PC-9 (cell line): ENCODE data around the gene MED13L. TPM values are rescaled to one million over a fixed set of nuclear protein-coding genes. Genes with fewer than 3 reads are reported as not detected.

Source experiments
- BruUV-seq: library from RNA; stranded (reverse); fragments of 400-500 nt; replicated peaks from 2 replicates; lab custom pipeline; 2021; lab: Mats Ljungman, UMichigan
- CTCF ChIA-PET: fragments of 300-600 bp; sonication (Branson Sonifier 250); formaldehyde crosslinking; loops from one replicate; lab custom pipeline; 2022; ENCODE audit warnings: antibody characterized with exemption; lab: Charles Lee
- POLR2A ChIA-PET: fragments of 300-600 bp; sonication (Branson Sonifier 250); formaldehyde crosslinking; loops from one replicate; lab custom pipeline; 2022; ENCODE audit warnings: antibody characterized with exemption; ENCODE audit not compliant: unreplicated experiment; lab: Charles Lee
- DNase-seq, 2 experiments: peaks; one replicate each; pipeline versions ENCODE4 v3.0.0 to v3.0.0-alpha.2; 2015 to 2022; ENCODE audit warnings: mixed read lengths in 1 of 2
- H2AFZ ChIP-seq: fragments of 200-600 bp; sonication (generic); 2 replicates; pipeline ENCODE4 v1.8.1; 2017; ENCODE audit warnings: antibody characterized with exemption
- H3F3A ChIP-seq: fragments of 200-600 bp; sonication (generic); 2 replicates; pipeline ENCODE4 v1.8.1; 2017; ENCODE audit warnings: antibody characterized with exemption, mild to moderate bottlenecking, low read depth; ENCODE audit not compliant: insufficient read depth
- H3K27ac ChIP-seq: fragments of 200-600 bp; sonication (generic); 2 replicates; pipeline ENCODE4 v1.6.1; 2016; ENCODE audit warnings: mixed run types
- H3K27me3 ChIP-seq: fragments of 200-600 bp; sonication (generic); 2 replicates; pipeline ENCODE4 v1.6.1; 2016; ENCODE audit warnings: low read depth, mixed run types; ENCODE audit not compliant: insufficient read depth
- H3K36me3 ChIP-seq: fragments of 200-600 bp; sonication (generic); 2 replicates; pipeline ENCODE4 v1.6.1; 2016; ENCODE audit warnings: low read depth, mixed run types
- H3K4me1 ChIP-seq: fragments of 200-600 bp; sonication (generic); replicated peaks from 2 replicates; pipeline ENCODE4 v1.6.1; 2016; ENCODE audit warnings: mixed run types; ENCODE audit not compliant: insufficient read depth
- H3K4me2 ChIP-seq: fragments of 200-600 bp; sonication (generic); 2 replicates; pipeline ENCODE4 v1.6.1; 2017; ENCODE audit warnings: mixed run types
- H3K4me3 ChIP-seq: fragments of 200-600 bp; sonication (generic); 2 replicates; pipeline ENCODE4 v1.6.1; 2016; ENCODE audit warnings: mixed run types
- H3K79me2 ChIP-seq: fragments of 200-600 bp; sonication (generic); 2 replicates; pipeline ENCODE4 v1.6.1; 2017; ENCODE audit warnings: low read depth, mixed run types
- H3K9me2 ChIP-seq: fragments of 200-600 bp; sonication (generic); 2 replicates; pipeline ENCODE4 v1.8.1; 2017; ENCODE audit warnings: mild to moderate bottlenecking; ENCODE audit not compliant: insufficient read depth
- H3K9me3 ChIP-seq: fragments of 200-600 bp; sonication (generic); 2 replicates; pipeline ENCODE4 v1.8.1; 2016; ENCODE audit warnings: low read depth; ENCODE audit not compliant: insufficient read depth
- H4K20me1 ChIP-seq: fragments of 200-600 bp; sonication (generic); 2 replicates; pipeline ENCODE4 v1.8.1; 2017; ENCODE audit not compliant: insufficient read depth
- CTCF ChIP-seq: fragments of 200-600 bp; sonication (generic); conservative IDR thresholded peaks from 2 replicates; pipeline ENCODE4 v1.6.1; 2017; ENCODE audit warnings: mixed run types, antibody characterized with exemption, mild to moderate bottlenecking, moderate library complexity
- EZH2 ChIP-seq: fragments of 200-600 bp; sonication (generic); IDR thresholded peaks from 2 replicates; pipeline ENCODE4 v1.8.0; 2017; ENCODE audit warnings: antibody characterized with exemption, low read depth
- intact Hi-C: fragments of 100-400 bp; cut with micrococcal nuclease; formaldehyde crosslinking; loops from one replicate; pipeline ENCODE4 v1.10.0; 2022; ENCODE audit not compliant: unreplicated experiment
- microRNA-seq: library from miRNA; unstranded; fragments of <30 nt; microRNA quantifications from one replicate; pipeline ENCODE4 v1.2.0, GENCODE V29; 2021; ENCODE audit warnings: borderline number of aligned reads, borderline replicate concordance
- total RNA-seq: library from RNA; stranded (reverse); gene quantifications from 2 replicates; pipeline ENCODE4 v1.2.3, GENCODE V29; 2021

MED13L gene
- total RNA-seq, 1 experiment from 2014 or later: 89.5 TPM

DNA sequence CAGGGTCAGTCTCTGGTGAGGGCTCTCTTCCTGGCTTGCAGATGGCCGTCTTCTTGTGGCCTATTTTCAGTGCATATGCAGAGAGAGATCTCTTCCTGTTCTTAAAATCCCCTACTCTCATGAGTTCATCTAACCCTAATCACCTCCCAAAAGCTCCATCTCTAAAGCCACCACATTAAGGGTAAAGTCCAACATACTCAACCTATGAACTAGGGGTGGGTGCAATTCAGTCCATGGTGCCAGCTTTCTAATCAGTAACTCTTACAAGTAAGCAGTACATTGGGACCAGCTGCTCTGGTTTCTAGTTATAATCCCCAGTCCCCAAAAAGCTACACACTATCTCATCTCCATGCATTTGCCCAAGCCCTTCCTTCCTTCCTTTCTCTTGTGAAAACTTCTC lies 365.1 kb downstream of the MED13L start:
- DNase-seq: no peak
- H3K9me3 ChIP-seq: no peaks in the 10 kb centered on the region
- no peak overlapping the region for H3K4me3 ChIP-seq
- no peaks in the 10 kb centered on the region for H4K20me1 ChIP-seq
- H3K27ac ChIP-seq: no peak overlapping the region
- H3K9me2 ChIP-seq: no peaks in the 10 kb centered on the region
- H2AFZ ChIP-seq: no peak overlapping the region
- no peaks in the 10 kb centered on the region for H3K36me3 ChIP-seq
- ChIA-PET POLR2A (no interaction called here), CTCF (no interaction called here)
- H3F3A ChIP-seq: no peaks in the 10 kb centered on the region
- intact Hi-C loops: no loop called here
- no peak for TF ChIP-seq EZH2
- no peak for TF ChIP-seq CTCF
- no peak overlapping the region for H3K4me2 ChIP-seq
- no TSS peak for BruUV-seq
- H3K4me1 ChIP-seq: no peaks in the 10 kb centered on the region
- peaks cover 20% of the 10 kb centered on the region for H3K27me3 ChIP-seq
- no peaks in the 10 kb centered on the region for H3K79me2 ChIP-seq

- ChIA-PET POLR2A (no interaction called here), CTCF (no interaction called here)
- Histone ChIP-seq H2AFZ (no peak overlapping the region), H3K9me2 (no peaks in the 10 kb centered on the region), H3F3A (no peaks in the 10 kb centered on the region), H4K20me1 (no peaks in the 10 kb centered on the region), H3K79me2 (no peaks in the 10 kb centered on the region), H3K4me3 (no peak overlapping the region), H3K4me1 (no peaks in the 10 kb centered on the region), H3K27me3 (peaks cover 26% of the 10 kb centered on the region), H3K27ac (no peak overlapping the region), H3K9me3 (no peaks in the 10 kb centered on the region), H3K4me2 (no peak overlapping the region), H3K36me3 (no peaks in the 10 kb centered on the region)
- BruUV-seq: no TSS peak
- intact Hi-C loops: no loop called here
- TF ChIP-seq EZH2 (no peak), CTCF (no peak)
- DNase-seq: no peak
Measured at GRCh38 chr12:115911360-115911759, 366.1 kb downstream of the MED13L start.

DNA sequence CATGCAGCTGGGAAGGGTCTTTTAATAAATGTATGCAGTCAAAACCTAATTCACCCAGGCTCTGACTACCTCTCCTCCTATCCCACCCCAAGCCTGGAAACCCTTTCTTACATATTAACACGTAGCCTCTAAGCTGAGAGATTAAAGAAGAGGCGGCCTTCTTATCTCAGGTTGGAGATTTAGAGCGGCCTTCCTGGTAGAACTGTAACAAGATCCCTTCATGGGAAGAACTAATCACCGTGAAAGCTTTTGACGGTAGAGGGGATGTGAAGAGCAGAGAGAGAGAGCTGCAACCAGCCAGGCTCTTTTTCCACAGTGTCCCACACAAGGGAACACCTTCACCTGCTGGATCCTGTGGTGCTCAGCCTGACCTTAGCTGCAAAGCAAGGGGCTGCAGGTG lies 367.4 kb downstream of the MED13L start:
- intact Hi-C loops: no loop called here
- ChIA-PET CTCF (no interaction called here), POLR2A (no interaction called here)
- Histone ChIP-seq H3K27ac (no peak overlapping the region), H3K79me2 (no peaks in the 10 kb centered on the region), H4K20me1 (no peaks in the 10 kb centered on the region), H3K4me1 (no peaks in the 10 kb centered on the region), H3K4me2 (no peak overlapping the region), H3K27me3 (peaks cover 38% of the 10 kb centered on the region), H3F3A (no peaks in the 10 kb centered on the region), H3K36me3 (no peaks in the 10 kb centered on the region), H2AFZ (no peak overlapping the region), H3K4me3 (no peak overlapping the region), H3K9me2 (no peaks in the 10 kb centered on the region), H3K9me3 (no peaks in the 10 kb centered on the region)
- no TSS peak for BruUV-seq
- no peak for TF ChIP-seq EZH2
- TF ChIP-seq CTCF: no peak
- no peak for DNase-seq

Small RNAs within 50 kb of the gene (microRNA-seq; reads per million reads assigned to microRNA genes)
- gene MIR620: not detected
